Measurements from ENCODE around the gene DNAJC15.

Gene DNAJC15

GRCh38 chr13:43114504-43114903 lies 91.1 kb downstream of the DNAJC15 start:
- Histone ChIP-seq H3K27ac (ENCODE audit: low read depth, low read length) (no peak overlapping the region), H3K4me3 (ENCODE audit: low read depth in 1 of 5, low read length in 5 of 5) (no peak overlapping the region), H3K4me1 (ENCODE audit: control insufficient read depth in 5 of 5, insufficient read depth in 5 of 5, low read length in 5 of 5) (peaks cover 0 to 5% (median 0%) of the 10 kb centered on the region in 5 donors), H3K9me3 (ENCODE audit: control insufficient read depth in 5 of 5, low read length in 5 of 5) (no peaks in the 10 kb centered on the region), H3K36me3 (ENCODE audit: control insufficient read depth in 5 of 5, insufficient read depth in 5 of 5, low read length in 5 of 5) (no peaks in the 10 kb centered on the region), H3K27me3 (ENCODE audit: control insufficient read depth in 5 of 5, insufficient read depth in 4 of 5, low read length in 5 of 5) (no peaks in the 10 kb centered on the region), H3K9ac (ENCODE audit: low read length in 5 of 5) (no peak overlapping the region)

DNA sequence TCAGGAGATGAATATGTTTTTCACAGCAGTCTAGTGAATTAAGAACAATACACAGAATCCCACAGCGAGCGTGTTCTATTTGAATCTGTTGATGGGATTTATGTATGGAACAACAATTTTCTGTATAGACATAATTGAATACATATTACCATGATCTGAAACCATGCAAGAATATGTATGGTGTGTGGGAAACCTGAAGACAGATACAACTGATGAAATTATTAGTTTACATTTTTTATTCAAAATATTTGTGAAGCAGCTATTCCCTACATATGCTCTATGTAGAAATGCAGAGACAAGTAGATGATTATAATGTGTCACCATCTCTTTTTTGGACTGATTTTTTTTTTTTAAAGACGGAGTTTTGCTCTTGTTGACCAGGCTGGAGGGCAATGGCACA lies 91.8 kb downstream of the DNAJC15 start:
- no peaks in the 10 kb centered on the region for H3K36me3 ChIP-seq (ENCODE audit: control insufficient read depth in 5 of 5, insufficient read depth in 5 of 5, low read length in 5 of 5)
- no peak overlapping the region for H3K9ac ChIP-seq (ENCODE audit: low read length in 5 of 5)
- H3K27ac ChIP-seq (ENCODE audit: low read depth, low read length), result no peak overlapping the region
- no peak overlapping the region for H3K4me3 ChIP-seq (ENCODE audit: low read depth in 1 of 5, low read length in 5 of 5)
- no peaks in the 10 kb centered on the region for H3K27me3 ChIP-seq (ENCODE audit: control insufficient read depth in 5 of 5, insufficient read depth in 4 of 5, low read length in 5 of 5)
- H3K4me1 ChIP-seq (ENCODE audit: control insufficient read depth in 5 of 5, insufficient read depth in 5 of 5, low read length in 5 of 5), result peaks cover 0 to 5% (median 0%) of the 10 kb centered on the region in 5 donors
- H3K9me3 ChIP-seq (ENCODE audit: control insufficient read depth in 5 of 5, low read length in 5 of 5), result no peaks in the 10 kb centered on the region

DNA sequence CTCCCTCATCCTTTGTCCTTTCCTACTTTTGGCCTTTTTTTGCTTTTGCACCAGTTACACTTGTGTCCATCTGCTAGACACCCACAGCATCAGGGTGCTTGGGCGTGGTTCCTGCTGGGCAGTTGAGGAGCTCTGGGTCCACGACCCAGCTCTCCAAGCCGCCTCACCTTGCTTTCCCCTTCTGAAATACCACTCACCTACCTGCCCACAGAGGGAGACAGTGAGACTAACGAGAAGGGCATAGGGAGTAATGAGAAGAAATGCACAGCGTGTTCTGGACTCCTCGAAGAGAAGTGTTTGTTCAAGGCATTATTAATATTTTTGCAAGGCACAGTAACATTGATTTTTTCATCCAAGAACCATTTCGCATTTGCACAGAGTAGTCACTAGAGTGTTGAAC lies 92.9 kb downstream of the DNAJC15 start:
- no peaks in the 10 kb centered on the region for H3K9me3 ChIP-seq (ENCODE audit: control insufficient read depth in 5 of 5, low read length in 5 of 5)
- H3K27me3 ChIP-seq (ENCODE audit: control insufficient read depth in 5 of 5, insufficient read depth in 4 of 5, low read length in 5 of 5), result no peaks in the 10 kb centered on the region
- no peak overlapping the region for H3K4me3 ChIP-seq (ENCODE audit: low read depth in 1 of 5, low read length in 5 of 5)
- H3K36me3 ChIP-seq (ENCODE audit: control insufficient read depth in 5 of 5, insufficient read depth in 5 of 5, low read length in 5 of 5), result no peaks in the 10 kb centered on the region
- peaks cover 0 to 5% (median 0%) of the 10 kb centered on the region in 5 donors for H3K4me1 ChIP-seq (ENCODE audit: control insufficient read depth in 5 of 5, insufficient read depth in 5 of 5, low read length in 5 of 5)
- H3K27ac ChIP-seq (ENCODE audit: low read depth, low read length), result no peak overlapping the region
- H3K9ac ChIP-seq (ENCODE audit: low read length in 5 of 5), result no peak overlapping the region

DNA sequence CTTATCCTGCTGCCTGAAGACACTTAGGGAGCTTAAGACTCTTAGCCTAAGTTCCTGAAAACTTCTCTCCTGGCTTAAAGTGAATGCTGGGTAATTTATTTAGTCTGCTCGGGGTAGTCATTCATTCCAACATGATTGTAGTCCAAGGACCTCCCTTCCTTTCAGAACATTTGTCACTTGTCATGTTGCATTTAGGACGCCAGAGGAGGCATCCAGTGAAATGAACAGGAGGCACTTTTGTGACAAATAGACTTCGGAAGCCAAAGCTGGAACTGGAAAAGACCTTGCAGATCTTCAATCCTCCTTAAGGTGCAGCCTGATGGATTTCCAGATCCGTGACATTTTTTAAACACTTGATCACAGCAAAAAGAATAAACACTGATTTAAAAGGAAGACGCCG lies 95.1 kb downstream of the DNAJC15 start:
- H3K9me3 ChIP-seq (ENCODE audit: control insufficient read depth in 5 of 5, low read length in 5 of 5), result no peaks in the 10 kb centered on the region
- no peak overlapping the region for H3K9ac ChIP-seq (ENCODE audit: low read length in 5 of 5)
- peaks cover 0 to 5% (median 0%) of the 10 kb centered on the region in 5 donors for H3K27me3 ChIP-seq (ENCODE audit: control insufficient read depth in 5 of 5, insufficient read depth in 4 of 5, low read length in 5 of 5)
- H3K4me3 ChIP-seq (ENCODE audit: low read depth in 1 of 5, low read length in 5 of 5), result no peak overlapping the region
- H3K36me3 ChIP-seq (ENCODE audit: control insufficient read depth in 5 of 5, insufficient read depth in 5 of 5, low read length in 5 of 5), result no peaks in the 10 kb centered on the region
- no peaks in the 10 kb centered on the region for H3K4me1 ChIP-seq (ENCODE audit: control insufficient read depth in 5 of 5, insufficient read depth in 5 of 5, low read length in 5 of 5)
- no peak overlapping the region for H3K27ac ChIP-seq (ENCODE audit: low read depth, low read length)

- H3K4me1 ChIP-seq (ENCODE audit: control insufficient read depth in 5 of 5, insufficient read depth in 5 of 5, low read length in 5 of 5), result peaks cover 0 to 5% (median 0%) of the 10 kb centered on the region in 5 donors
- no peak overlapping the region for H3K9ac ChIP-seq (ENCODE audit: low read length in 5 of 5)
- peaks cover 0 to 5% (median 0%) of the 10 kb centered on the region in 5 donors for H3K27me3 ChIP-seq (ENCODE audit: control insufficient read depth in 5 of 5, insufficient read depth in 4 of 5, low read length in 5 of 5)
- H3K36me3 ChIP-seq (ENCODE audit: control insufficient read depth in 5 of 5, insufficient read depth in 5 of 5, low read length in 5 of 5), result no peaks in the 10 kb centered on the region
- H3K27ac ChIP-seq (ENCODE audit: low read depth, low read length), result no peak overlapping the region
- no peaks in the 10 kb centered on the region for H3K9me3 ChIP-seq (ENCODE audit: control insufficient read depth in 5 of 5, low read length in 5 of 5)
- no peak overlapping the region for H3K4me3 ChIP-seq (ENCODE audit: low read depth in 1 of 5, low read length in 5 of 5)
Observed at GRCh38 chr13:43119206-43119605, 95.8 kb downstream of the DNAJC15 start.

GRCh38 chr13:43122791-43123190 lies 99.4 kb downstream of the DNAJC15 start:
- Histone ChIP-seq H3K4me3 (ENCODE audit: low read depth in 1 of 5, low read length in 5 of 5) (no peak overlapping the region), H3K27ac (ENCODE audit: low read depth, low read length) (no peak overlapping the region), H3K9me3 (ENCODE audit: control insufficient read depth in 5 of 5, low read length in 5 of 5) (no peaks in the 10 kb centered on the region), H3K36me3 (ENCODE audit: control insufficient read depth in 5 of 5, insufficient read depth in 5 of 5, low read length in 5 of 5) (no peaks in the 10 kb centered on the region), H3K4me1 (ENCODE audit: control insufficient read depth in 5 of 5, insufficient read depth in 5 of 5, low read length in 5 of 5) (peaks cover 0 to 7% (median 0%) of the 10 kb centered on the region in 5 donors), H3K27me3 (ENCODE audit: control insufficient read depth in 5 of 5, insufficient read depth in 4 of 5, low read length in 5 of 5) (peaks cover 0 to 5% (median 0%) of the 10 kb centered on the region in 5 donors), H3K9ac (ENCODE audit: low read length in 5 of 5) (no peak overlapping the region)

DNA sequence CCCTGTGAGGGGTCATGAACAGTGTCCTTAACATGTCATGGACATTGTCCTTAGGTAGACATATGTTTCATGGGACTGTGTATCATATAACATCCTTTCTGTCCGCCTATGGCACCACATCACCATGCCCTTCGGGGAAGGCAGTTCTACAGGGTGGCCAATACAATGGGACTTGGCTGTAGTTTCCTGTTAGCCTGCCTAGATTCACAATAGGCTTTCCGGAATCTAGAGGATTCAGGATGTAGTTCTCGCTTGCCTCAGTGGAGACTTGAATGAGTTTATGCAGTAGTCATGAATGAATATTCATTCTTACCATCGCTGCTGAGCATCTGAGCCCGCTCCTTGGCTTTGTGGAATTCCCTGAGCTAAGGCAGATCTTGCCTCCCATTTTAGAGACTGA lies 100.5 kb downstream of the DNAJC15 start:
- no peak overlapping the region for H3K27ac ChIP-seq (ENCODE audit: low read depth, low read length)
- no peak overlapping the region for H3K4me3 ChIP-seq (ENCODE audit: low read depth in 1 of 5, low read length in 5 of 5)
- peaks cover 0 to 10% (median 0%) of the 10 kb centered on the region in 5 donors for H3K4me1 ChIP-seq (ENCODE audit: control insufficient read depth in 5 of 5, insufficient read depth in 5 of 5, low read length in 5 of 5)
- H3K9me3 ChIP-seq (ENCODE audit: control insufficient read depth in 5 of 5, low read length in 5 of 5), result no peaks in the 10 kb centered on the region
- peaks cover 0 to 8% (median 2%) of the 10 kb centered on the region in 5 donors for H3K27me3 ChIP-seq (ENCODE audit: control insufficient read depth in 5 of 5, insufficient read depth in 4 of 5, low read length in 5 of 5)
- no peak overlapping the region for H3K9ac ChIP-seq (ENCODE audit: low read length in 5 of 5)
- H3K36me3 ChIP-seq (ENCODE audit: control insufficient read depth in 5 of 5, insufficient read depth in 5 of 5, low read length in 5 of 5), result no peaks in the 10 kb centered on the region

GRCh38 chr13:43124490-43124889 lies 101.1 kb downstream of the DNAJC15 start:
- Histone ChIP-seq H3K27ac (ENCODE audit: low read depth, low read length) (no peak overlapping the region), H3K4me1 (ENCODE audit: control insufficient read depth in 5 of 5, insufficient read depth in 5 of 5, low read length in 5 of 5) (peaks cover 0 to 10% (median 0%) of the 10 kb centered on the region in 5 donors), H3K36me3 (ENCODE audit: control insufficient read depth in 5 of 5, insufficient read depth in 5 of 5, low read length in 5 of 5) (no peaks in the 10 kb centered on the region), H3K9ac (ENCODE audit: low read length in 5 of 5) (no peak overlapping the region), H3K9me3 (ENCODE audit: control insufficient read depth in 5 of 5, low read length in 5 of 5) (no peaks in the 10 kb centered on the region), H3K27me3 (ENCODE audit: control insufficient read depth in 5 of 5, insufficient read depth in 4 of 5, low read length in 5 of 5) (peaks cover 0 to 8% (median 2%) of the 10 kb centered on the region in 5 donors), H3K4me3 (ENCODE audit: low read depth in 1 of 5, low read length in 5 of 5) (no peak overlapping the region)

DNA sequence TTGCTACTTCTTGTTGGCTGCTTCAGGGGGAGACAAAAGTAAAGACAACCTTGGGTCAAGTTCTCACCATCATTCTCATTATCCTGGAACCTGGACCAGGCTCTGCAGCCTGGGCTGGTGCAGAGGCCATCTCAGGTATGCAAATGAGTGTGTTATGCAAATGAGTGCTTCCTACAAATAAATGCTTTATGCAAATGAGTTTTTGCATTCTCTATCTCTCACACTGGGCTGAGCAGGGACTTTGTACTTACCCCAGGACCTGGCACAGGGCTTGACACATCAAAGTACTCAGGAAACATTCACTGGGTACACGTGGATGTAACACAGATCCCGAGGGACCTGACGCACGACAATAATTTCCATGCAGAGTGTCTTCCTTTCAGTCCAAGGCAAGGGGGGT lies 103.0 kb downstream of the DNAJC15 start:
- Histone ChIP-seq H3K4me3 (ENCODE audit: low read depth in 1 of 5, low read length in 5 of 5) (no peak overlapping the region), H3K36me3 (ENCODE audit: control insufficient read depth in 5 of 5, insufficient read depth in 5 of 5, low read length in 5 of 5) (no peaks in the 10 kb centered on the region), H3K27me3 (ENCODE audit: control insufficient read depth in 5 of 5, insufficient read depth in 4 of 5, low read length in 5 of 5) (peaks cover 0 to 8% (median 2%) of the 10 kb centered on the region in 5 donors), H3K27ac (ENCODE audit: low read depth, low read length) (no peak overlapping the region), H3K4me1 (ENCODE audit: control insufficient read depth in 5 of 5, insufficient read depth in 5 of 5, low read length in 5 of 5) (peaks cover 0 to 10% (median 0%) of the 10 kb centered on the region in 5 donors), H3K9me3 (ENCODE audit: control insufficient read depth in 5 of 5, low read length in 5 of 5) (no peaks in the 10 kb centered on the region), H3K9ac (ENCODE audit: low read length in 5 of 5) (no peak overlapping the region)

GRCh38 chr13:43127103-43127798 lies 103.9 kb downstream of the DNAJC15 start:
- Histone ChIP-seq H3K36me3 (ENCODE audit: control insufficient read depth in 5 of 5, insufficient read depth in 5 of 5, low read length in 5 of 5) (no peaks in the 10 kb centered on the region), H3K27me3 (ENCODE audit: control insufficient read depth in 5 of 5, insufficient read depth in 4 of 5, low read length in 5 of 5) (peaks cover 0 to 3% (median 2%) of the 10 kb centered on the region in 5 donors), H3K4me3 (ENCODE audit: low read depth in 1 of 5, low read length in 5 of 5) (no peak overlapping the region), H3K9me3 (ENCODE audit: control insufficient read depth in 5 of 5, low read length in 5 of 5) (no peaks in the 10 kb centered on the region), H3K9ac (ENCODE audit: low read length in 5 of 5) (no peak overlapping the region), H3K4me1 (ENCODE audit: control insufficient read depth in 5 of 5, insufficient read depth in 5 of 5, low read length in 5 of 5) (peaks cover 0 to 10% (median 0%) of the 10 kb centered on the region in 5 donors), H3K27ac (ENCODE audit: low read depth, low read length) (no peak overlapping the region)

Measured in subcutaneous abdominal adipose tissue (tissue), 5 donors.